HG03139 (cell line): ENCODE measurements around the gene BANF1.
"Not testable (repeated sequence)": the region's sequence is repeated elsewhere in the genome, so short reads cannot be mapped to it uniquely, and the experiment has no call there.

Source experiments
- ATAC-seq: cut with Tn5 transposase; IDR thresholded peaks from one replicate; pipeline ENCODE4 v1.9.1; 2021; ENCODE audit not compliant: unreplicated experiment

BANF1 gene

DNA sequence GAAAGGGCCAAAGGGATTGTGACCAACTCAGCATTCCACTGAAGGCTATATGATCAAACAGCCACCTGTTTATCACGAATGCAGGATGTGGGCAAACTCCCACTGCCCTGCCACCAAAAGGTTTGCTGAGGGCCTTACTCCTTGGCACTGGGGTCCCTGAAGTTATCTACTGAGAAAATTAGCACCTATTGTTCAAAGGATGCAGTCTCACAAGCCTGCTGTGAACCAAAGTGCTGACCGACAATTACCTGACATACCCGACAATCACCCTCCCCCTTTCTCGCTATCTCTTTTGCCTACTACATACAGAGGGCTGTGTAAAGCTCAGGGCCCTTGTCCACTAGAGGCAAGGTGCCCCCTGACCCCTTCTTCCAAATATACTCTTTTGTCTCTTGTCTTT, 7.7 kb downstream of the BANF1 start:
- not testable (repeated sequence) for ATAC-seq

DNA sequence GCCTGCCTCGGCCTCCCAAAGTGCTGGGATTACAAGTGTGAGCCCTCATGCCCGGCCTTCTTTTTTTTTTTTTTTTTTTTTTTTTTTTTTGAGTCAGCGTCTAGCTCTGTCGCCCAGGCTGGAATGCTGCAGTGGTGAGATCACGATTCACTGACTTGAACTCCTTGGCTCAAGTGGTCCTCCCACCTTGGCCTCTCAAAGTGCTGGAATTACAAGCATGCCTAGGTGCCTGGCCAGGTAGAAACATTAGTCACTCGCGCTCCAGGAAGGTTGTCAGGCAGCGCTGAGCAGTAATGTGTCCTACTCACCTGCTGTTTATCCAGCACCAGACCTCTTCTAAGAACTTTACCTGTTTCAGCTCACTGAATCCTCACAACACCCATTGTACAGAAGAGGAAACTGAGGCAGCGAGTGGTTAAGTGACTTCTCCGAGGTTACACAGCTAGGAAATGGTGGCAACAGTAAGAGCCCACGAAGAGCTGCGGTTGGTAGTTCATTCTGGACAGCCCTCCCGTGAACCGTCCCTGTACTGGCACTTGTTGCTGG, 9.0 kb downstream of the BANF1 start:
- ATAC-seq, result no peak

DNA sequence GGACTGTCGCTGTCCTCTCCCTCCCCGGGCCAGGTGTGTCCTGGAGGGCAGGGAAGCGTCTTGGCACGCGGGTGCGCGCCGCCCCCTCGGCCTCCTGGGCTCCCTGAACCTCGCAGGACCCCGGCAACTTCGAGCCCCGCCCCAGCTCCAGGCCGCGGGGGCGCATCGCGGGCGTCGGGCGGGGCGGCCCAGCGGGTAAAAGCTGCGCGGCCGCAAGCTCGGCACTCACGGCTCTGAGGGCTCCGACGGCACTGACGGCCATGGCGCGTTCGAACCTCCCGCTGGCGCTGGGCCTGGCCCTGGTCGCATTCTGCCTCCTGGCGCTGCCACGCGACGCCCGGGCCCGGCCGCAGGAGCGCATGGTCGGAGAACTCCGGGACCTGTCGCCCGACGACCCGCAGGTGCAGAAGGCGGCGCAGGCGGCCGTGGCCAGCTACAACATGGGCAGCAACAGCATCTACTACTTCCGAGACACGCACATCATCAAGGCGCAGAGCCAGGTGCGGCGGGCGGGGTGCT, 9.5 kb downstream of the BANF1 start, which contains the start of gene CST6:
Gene CST6 (plus strand): TSS at position 224 of the 519 bp plus-strand sequence. CDS start 37 bp downstream, at position 261.
- no peak for ATAC-seq

DNA sequence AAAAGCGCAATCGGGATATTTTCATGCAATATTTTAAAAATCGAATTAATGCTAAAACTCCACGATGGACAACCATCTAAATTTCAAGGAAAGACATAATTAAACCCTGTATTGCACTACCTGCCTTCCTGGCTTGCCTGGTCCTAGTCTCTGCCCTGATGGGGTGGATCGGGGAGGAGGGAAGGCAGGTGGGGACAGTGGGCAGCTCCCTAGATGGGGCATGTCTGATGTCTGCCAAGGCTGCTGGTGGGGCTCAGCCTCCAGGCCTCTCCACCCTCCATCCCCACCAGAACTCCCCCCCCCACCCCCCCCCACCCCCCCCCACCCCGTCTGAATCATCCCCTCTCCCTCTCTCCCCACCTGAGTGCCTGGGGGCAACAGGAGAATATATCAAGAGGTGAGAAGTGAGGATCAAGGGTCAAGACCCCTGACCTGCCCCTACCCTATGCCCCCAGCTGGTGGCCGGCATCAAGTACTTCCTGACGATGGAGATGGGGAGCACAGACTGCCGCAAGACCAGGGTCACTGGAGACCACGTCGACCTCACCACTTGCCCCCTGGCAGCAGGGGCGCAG, 10.2 kb downstream of the BANF1 start:
- ATAC-seq, result no peak

DNA sequence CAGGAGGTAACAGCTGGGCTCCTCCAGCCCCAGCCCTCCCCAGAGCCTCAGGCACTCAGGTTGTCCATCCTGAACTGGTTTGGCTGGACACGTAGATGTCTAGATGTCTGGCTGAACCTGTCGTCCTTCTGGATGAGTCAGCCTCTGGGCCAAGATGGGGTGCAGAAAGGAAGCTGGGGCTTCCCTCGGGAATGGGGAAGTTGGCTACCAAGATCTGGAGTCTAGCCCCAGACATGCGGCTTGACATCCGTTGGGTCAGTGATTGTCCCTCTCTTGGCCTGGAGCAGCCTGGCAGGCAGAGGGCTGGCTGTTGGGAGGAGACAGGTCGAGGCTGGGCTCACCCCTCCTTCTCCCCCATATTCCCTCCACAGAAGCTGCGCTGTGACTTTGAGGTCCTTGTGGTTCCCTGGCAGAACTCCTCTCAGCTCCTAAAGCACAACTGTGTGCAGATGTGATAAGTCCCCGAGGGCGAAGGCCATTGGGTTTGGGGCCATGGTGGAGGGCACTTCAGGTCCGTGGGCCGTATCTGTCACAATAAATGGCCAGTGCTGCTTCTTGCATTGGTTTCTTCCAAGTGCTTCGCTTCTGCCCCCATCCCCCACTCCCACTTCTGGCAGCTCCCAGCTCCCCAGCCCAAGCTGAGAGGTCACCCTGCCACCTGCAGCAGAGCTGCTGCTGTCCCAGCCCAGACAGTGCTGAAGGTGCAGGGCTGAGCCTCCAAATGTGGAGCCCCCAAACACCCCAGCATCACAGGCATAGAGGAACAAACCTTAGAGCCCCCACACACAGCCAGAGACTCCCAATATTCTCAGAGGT, 10.9 kb downstream of the BANF1 start:
- no peak for ATAC-seq

DNA sequence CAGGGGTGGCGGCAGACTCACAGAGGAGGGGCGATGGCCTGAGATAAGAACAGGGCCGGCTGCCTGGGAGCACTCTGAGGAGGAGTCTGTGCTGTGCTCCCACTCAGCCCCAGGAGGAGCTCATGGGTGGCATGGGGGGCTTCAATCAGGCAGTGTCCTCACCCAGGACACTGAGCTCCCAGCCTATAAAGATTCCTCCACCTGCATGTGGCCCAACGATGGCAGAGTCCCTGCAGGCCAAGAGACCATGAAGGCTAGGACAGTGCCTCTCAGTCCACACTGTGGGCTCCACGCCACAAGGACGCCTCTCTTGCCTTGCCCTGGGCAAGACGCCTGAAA, 11.4 kb downstream of the BANF1 start:
- ATAC-seq, result no peak

DNA sequence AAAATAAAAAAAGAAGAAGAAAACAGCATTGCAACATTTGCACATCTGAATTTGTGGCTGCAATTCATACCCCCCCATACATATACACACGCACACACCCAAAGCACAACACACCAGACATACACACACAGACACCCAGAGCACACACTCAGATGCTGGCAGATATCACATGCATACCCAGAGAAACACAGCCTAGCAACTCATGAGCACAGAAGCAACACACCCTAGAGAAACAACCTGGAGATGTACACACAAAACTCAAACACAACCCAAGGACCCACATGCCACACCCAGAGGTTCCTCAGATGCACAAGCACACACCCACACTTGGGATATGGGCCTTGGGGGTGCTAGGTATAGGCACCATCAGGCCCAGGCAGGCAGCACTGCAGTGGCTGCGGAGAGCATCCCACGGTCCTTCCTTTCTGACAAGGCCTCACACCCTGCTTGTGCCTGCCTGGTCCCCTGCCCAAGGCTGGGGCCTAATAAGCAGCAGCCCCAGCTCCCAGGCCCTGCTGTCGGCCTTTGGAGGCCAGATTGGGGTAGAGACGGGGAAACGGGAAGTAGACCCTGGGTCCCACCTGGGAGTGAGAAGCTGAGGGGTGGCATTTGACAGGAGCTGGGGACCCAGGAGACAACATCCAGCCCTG, 12.6 kb downstream of the BANF1 start:
- ATAC-seq, result no peak

DNA sequence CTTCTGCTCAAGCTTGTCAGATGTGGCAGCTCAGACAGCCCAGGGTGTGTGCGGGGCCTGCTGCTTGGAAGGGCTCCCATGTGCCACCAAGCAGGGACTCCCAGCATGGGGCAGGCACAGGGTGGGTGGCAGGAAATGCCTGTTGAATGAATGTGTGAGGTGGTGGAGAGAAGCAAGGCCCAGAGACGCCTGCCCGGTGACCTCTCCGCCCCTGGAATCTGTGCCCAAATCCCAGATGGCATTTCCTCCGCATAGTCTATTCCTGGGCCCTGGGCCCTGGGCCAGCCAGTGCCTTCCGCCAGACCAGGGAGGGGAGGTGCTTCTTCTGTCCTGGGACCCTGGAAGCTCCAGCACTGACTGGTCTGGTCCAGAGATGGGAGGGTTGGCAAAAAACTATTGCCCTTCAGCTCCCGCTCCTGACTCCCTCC, 13.2 kb downstream of the BANF1 start:
- no peak for ATAC-seq

DNA sequence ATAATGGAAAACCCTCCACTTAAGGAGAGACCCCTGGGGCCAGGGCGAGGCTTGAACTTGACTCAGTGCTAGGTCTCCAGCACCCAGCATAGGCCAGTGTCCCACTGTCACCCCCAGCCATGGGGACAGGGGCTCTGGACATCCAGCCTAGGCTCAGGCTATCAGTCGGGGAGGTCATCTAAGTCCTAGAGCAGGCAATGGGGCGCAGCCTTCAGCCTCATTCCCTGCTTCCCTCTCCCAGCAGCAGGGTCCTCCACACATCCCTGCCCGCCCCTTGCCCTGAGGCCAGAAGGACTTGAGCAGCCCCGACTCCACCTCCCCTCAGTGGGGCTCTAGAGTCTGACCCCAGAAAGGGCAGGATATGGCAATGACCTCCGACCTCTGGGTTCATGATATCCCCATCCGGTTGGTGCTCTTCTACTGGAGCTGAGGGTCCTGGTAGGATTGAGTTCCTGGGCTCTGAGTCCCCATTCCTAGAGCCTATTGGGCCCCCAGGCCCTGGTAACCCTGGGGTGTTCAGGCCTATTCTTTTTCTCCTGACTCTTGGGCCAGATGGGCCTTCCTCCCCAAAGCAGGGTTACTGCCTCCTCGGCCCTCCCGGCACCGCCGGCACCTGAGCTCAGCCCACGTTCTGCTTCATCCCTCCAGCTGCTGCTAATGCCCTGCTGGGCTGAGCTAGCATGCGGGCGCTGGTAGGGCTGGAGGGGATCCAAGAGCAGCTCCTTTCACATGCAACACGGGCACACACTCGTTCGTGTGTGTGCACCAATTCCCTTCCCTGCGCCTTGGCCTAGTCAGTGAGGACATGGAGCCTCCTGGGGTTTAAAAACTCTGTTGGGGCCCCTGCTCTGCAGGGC, 13.9 kb downstream of the BANF1 start:
- ATAC-seq, result no peak

DNA sequence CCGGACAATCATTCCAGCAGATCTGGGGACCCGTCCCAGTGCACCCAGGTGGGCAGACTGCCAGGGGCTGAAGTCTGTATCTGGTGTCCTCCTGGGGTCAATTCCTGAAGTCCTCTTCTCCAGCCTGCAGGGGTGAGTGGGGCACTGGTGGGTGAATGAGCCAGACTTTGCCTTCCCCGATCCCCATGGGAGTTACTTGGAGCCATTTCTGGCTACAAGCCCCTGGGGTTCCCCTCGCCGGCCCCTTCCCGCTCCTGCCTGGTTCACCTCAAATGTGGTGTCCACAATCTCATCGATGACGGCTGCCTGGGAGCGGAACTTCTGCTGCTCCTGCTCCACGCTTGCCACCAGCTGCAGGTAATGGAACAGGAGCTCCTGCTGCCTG, 14.5 kb downstream of the BANF1 start:
- ATAC-seq, result no peak

DNA sequence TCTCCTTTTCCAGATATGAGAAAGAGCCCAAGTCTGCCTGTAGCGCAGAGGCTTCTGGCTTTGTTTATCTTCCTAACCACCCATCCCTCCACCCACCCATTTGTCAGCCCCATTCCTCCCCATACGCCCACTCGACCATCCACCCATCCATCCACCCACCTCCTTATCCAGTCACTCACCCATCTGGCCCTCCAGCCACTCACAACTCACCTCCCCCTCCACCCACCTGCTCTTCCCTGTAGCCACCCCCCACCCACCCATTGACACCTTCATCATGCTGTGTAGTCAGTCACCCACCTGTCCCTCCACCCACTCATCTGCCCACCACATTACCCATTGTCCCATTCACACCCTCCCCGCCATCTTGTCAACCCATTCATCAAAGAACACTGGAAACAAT, 15.0 kb downstream of the BANF1 start:
- no peak for ATAC-seq

DNA sequence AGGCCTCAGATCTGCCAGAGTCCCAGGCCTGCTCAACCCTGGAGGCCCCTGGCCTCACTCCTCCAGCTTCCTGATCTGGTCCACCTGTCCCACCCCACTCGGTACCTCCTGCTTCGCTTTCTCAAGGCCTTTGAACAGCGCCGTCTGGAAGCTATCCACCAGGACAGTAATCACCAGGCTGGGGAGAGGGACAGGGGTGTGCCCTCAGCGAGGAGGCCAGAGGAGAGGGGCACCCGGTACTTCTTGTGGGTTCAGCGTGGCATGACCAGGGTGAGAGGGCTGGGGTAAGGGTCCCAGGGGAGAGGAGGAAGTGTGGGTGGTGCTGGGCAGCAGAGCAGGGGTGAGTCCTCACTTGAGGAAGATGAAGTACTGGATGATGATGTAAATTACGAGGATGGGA, 17.9 kb downstream of the BANF1 start:
- ATAC-seq, result no peak

DNA sequence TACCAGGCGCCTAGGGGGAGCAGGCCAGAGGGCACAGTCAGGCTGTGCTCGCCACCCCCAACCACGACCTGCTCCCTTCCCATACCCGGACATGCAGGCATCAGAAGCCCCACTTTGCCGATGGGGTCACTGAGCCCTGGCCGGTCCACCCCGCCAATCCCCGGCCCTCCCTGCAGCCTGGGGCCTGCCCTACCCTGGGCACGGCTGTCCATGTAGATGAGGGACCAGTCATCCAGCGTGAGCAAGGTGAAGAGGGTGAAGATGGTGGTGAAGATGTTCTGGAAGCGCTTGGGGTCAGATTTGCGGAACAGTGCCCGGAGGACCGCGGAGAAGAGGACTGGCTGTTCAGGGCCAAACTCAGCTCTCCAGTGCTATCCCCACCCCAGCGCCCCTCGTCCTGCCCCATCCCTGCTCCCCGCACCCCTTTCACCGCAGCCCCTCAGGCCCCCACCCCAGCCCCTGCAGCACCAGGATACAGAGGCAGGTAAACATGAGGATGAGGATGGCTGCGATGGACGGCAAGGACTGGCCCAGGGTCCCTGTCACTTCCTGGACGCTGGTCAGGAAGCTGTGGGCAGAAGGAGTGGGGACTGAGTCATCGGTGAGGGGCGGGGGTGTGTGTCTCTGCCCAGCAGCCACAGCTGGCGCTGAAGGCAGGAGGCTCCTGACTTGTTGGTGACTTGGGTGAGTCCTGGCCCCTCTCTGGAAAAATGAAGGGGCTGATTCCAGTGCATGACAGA, 18.5 kb downstream of the BANF1 start:
- ATAC-seq, result no peak

DNA sequence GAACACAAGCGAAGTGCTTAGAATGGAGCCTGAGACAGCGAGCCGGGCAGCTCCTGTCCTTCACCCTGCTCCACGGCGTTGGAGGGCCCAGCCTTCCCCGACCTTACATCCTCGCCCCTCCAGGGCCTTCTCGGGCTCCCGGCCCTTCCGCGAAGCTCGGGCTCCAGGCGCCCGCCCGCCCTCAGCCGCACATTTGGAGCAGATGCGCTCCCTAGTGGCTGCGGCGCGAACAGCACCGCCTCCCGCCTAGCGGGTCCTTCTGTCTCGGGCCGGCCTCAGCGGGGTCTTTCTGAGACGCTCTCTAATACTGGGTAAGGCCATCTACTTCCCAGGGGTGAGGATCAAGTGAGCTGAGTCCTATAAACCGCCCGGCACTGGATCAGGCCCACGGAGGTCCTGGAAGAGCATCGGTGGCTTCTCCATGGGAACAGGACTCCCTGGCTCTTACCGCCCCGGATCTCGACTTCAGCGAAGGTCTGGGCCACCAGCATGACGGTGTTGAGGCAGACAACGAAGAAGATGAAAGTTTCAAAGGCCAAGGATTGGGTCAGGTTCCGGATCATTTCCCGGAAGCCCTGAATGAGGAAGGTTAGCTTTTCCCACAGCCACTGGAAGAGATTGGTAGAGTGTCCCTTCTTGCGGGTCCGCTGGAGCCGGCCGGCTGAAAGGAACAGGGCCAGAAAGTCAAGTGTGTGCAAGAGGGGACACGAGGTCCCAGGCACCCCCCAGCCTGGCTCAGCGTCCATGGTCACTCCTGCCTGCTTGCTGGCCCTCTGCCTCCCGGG, 20.3 kb downstream of the BANF1 start:
- no peak for ATAC-seq

DNA sequence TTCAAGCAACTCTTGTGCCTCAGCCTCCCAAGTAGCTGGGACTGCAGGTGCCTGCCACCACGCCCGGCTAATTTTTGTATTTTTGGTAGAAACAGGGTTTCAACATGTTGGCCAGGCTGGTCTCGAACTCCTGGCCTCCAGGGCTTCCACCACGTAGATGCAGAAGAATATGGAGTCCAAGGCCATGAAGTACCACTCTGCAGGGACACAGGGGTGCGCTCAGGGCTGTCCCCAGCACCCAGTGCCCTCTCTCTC, 20.8 kb downstream of the BANF1 start:
- ATAC-seq, result not testable (repeated sequence)

DNA sequence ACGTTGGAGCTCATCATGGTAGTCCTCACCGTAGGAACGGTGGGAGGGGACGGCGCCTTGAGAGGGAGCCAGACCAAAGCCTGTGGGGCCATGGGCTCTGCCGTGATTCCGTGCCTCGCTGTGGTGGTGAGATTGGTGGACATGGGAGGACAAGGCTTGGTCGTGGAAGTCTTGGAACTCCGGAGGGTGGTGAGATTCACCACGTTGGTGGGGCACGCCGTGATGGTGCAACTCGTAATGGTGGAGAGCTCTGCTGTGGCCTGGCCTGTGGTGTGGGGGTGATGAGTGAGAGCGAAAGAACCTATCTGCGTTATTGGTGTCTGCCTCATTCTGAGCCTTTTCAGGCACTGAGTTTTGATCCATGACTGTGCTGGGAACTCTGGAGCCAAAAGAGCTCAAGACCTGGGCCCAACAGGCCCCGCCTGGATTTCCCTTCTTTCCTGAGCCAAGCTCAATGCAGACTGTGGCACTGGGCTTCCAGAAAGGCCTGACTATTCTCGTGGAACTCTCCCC, 23.8 kb downstream of the BANF1 start, which contains the start of gene CATSPER1:
Gene CATSPER1 (minus strand): TSS at position 463 of the 513 bp plus-strand sequence. CDS start 100 bp downstream, at position 363.
- ATAC-seq, result no peak

DNA sequence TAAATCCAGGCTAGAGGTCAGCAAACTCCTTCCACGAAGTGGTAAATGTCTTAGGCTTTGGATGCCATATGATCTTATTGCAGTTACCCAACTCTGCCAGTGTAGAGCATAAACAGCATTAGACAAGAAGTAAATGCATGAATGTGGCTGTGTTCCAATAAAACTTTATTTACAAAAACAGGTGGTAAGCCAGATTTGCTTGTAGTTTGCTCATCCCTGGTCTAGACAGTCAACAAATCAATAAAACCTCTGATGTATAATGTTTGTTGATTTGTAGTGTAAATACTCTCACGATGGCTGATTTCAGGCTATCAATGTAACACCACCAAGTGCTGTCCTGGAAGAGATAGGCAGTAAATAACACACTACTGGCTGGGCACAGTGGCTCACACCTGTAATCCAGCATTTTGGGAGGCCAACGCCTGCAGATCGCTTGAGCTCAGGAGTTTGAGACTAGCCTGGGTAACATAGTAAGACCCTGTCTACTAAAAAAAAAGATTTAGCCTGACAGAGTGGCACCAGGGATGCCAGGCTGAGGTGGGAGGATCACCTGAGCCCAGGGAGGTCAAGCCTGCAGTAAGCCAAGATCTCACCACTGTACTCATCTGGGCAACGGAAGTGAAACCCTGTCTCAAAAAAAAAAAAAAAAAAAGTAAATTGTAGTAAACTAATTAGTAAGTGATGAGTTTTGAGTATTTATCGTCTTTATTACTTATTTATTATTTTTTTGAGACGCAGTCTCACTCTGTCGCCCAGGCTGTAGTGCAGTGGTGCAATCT, 30.8 kb downstream of the BANF1 start:
- ATAC-seq, result no peak

DNA sequence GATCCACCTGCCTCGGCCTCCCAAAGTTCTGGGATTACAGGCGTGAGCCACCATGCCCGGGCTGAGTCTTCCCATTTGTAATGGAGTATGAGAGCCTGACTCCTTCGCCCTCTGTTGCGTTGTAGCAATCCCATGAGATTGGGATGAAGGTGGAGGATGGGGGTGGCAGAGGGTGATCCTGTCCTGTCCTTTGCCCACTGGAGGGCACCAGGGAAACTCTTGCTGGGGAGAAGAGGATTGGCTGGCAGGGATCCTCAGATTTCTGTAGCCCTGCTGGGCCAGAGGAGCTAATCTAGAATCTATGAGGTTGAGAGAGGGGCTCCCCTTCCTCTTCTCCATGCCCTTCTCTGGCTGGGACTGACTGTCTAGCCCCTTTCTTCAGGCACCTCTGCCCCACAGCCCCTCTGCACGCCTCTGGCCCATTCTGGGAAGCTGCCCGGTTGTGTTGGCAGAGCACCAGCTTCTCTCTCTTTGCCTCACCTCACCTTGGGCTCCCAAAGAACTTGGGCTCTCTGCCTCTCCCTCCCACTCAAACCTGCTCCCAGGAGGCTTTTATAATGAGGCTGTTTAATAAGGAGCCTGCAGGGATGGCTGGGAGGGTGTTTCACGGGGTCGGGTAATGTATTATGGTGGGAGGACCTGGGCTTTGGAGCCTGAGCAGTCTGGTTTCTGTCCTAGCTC, 33.5 kb downstream of the BANF1 start:
- ATAC-seq, result no peak
